GM19035 (cell line): ENCODE measurements around the gene FCGR3B.
"Not testable (repeated sequence)": the region's sequence is repeated elsewhere in the genome, so short reads cannot be mapped to it uniquely, and the experiment has no call there.

Source experiments
- ATAC-seq: cut with Tn5 transposase; IDR thresholded peaks from one replicate; pipeline ENCODE4 v1.9.1; 2021; ENCODE audit not compliant: unreplicated experiment

Gene FCGR3B

GRCh38 chr1:161639203-161639602 lies 8.2 kb upstream of the FCGR3B start:
- ATAC-seq: not testable (repeated sequence)

- not testable (repeated sequence) for ATAC-seq
Observed at GRCh38 chr1:161638251-161638993, 7.4 kb upstream of the FCGR3B start.

DNA sequence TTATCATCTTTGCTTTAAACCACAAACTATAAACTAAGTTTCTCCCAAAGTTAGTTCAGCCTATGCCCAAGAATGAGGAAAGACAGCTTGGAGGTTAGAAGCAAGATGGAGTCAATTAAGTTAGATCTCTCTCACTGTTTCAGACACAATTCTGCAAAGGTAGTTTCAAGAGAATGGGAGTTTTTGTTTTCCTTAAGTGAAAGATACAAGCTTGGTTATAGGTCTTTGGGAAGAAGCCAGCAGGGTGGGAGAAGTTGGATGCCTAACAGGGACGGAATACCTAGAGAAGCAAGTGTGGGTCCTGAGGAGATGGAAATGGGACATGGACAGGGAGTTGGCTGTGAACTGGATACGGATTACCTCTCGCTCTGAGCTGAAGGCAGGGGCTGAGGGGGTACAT lies 6.0 kb upstream of the FCGR3B start:
- ATAC-seq: not testable (repeated sequence)

- not testable (repeated sequence) for ATAC-seq
Observed at GRCh38 chr1:161636189-161636782, 5.3 kb upstream of the FCGR3B start.

- not testable (repeated sequence) for ATAC-seq
Observed at GRCh38 chr1:161634993-161635392, 4.0 kb upstream of the FCGR3B start.

- ATAC-seq: not testable (repeated sequence)
Observed at GRCh38 chr1:161630128-161630742, 741 bp downstream of the FCGR3B start.

DNA sequence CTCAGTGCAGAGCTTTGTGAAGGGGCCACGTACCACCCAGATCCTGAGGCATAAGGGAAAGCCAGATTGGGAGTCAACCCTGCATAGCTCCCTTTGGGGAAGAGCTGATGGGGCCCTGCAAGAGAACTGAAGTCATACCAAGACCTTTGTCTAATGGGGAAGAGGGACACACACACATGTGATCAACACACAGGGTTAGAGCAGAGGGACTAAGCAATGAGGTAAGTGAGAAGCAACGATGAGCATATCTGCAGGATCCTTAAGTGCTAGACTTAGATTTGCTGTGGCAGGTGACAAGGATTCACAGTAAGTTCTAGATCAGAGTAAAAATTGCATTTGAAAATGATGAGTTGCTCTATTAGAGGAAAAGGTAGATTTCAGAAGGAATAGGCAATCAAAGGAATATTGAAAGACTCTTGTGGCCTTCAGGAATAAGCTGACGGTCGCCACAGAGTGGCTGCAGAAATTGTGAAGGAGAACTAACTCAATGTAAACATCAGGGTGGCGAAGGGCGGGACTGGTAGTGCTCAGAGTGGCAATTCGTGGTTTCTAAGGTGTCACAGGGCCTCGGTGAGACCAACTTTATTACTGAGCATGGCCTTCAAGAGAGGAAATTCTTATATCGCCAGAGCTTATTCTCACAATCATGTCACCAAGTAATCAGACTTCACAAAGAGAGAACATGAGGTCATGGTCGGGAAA lies 4.4 kb downstream of the FCGR3B start:
- ATAC-seq: not testable (repeated sequence)

DNA sequence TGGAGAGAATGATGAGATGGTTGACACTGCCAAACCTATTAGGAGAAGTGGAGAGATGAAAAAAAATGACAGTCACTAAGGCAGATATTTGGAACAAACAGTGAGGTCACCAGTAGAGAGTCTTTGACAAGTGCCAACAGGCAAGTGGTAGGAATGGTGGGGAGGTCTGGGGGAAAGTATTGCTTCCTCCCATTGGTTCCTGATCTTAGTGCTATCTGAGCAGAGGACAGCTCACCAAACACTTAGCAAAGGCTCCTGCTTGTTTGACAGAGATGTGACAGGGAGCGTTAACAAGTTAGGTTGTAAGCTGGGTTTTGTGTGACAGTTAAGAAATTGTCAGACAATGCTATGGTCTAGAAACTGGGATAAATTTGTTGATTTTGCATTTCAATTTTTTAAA lies 6.4 kb downstream of the FCGR3B start:
- not testable (repeated sequence) for ATAC-seq

DNA sequence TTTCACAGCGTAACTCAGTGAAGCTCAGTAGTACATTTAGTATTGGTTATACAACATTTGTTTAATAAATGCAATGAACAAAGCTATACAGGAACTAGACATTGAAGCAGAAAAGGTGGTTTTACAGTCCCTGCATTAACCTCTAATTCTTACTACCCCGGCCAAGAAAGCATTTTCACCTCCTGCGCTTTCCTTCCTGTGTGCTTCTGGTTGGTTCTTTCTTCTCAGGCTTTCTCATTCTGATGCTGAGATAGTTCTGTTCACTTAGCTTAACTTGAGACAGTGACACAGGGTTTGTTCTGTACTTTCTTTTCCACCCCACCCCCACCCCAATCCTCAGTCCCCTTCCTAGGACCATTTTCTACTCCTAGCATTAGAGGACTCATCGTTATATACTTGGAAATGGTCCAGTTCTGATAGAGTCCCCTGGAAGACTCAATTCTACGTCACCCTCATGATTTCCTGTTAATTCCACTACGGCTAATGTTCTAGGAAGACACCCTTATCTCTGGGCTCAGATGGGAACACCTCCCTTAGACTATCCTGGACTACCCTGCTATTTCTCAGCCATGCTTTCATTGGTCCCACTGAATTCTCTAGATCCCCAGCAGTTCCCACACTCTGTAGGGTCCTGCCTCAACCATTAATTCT lies 7.5 kb downstream of the FCGR3B start:
- ATAC-seq: not testable (repeated sequence)

DNA sequence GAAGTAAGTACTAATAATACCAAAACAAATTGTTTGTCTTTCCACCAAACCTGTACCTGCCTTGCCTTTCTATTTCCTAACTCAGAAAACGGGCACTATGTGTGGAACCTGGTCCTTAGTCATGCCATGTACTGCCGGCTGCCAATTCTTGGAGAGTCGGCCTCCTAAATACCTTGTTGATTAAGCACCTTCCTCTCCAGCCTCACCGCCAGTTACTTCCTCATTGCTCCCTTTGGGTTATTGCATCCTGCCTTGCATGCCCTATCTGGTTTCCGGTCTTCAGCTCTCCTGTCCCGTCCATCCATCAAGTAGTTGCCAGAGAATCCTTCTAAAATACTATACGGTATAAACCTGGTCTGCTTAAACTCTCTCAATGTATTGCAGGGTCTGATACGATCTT lies 8.9 kb downstream of the FCGR3B start:
- ATAC-seq: not testable (repeated sequence)

- ATAC-seq: not testable (repeated sequence)
Observed at GRCh38 chr1:161621181-161622000, 9.6 kb downstream of the FCGR3B start.

DNA sequence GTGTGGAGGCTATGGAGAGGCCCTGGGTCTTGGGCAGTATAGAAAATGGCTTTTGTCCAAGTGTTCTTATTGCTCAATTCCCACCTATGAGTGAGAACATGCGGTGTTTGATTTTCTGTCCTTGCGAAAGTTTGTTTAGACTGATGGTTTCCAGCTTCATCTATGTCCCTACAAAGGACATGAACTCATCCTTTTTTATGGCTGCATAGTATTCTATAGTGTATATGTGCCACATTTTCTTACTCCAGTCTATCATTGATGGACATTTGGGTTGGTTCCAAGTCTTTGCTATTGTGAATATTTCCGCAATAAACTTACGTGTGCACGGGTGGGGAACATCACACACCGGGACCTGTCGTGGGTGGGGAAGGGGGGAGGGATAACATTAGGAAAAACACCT lies 10.6 kb downstream of the FCGR3B start:
- not testable (repeated sequence) for ATAC-seq

DNA sequence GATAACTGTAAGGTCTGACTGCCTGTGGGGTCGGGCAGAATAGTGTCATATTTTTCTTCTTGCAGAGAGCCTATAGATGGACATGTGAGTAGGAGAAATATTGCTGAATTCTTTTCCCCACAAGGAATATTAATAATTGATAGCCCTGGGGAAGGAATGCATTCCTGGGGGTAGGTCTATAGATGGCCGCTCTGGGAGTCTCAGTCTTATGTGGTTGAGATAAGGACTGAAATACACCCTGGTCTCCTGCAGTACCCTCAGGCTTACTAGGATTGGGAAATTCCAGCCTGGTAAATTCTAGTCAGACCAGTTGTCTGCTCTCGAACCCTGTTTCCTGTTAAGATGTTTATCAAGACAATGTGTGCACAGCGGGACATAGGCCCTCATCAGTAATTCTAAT lies 12.5 kb downstream of the FCGR3B start:
- not testable (repeated sequence) for ATAC-seq

DNA sequence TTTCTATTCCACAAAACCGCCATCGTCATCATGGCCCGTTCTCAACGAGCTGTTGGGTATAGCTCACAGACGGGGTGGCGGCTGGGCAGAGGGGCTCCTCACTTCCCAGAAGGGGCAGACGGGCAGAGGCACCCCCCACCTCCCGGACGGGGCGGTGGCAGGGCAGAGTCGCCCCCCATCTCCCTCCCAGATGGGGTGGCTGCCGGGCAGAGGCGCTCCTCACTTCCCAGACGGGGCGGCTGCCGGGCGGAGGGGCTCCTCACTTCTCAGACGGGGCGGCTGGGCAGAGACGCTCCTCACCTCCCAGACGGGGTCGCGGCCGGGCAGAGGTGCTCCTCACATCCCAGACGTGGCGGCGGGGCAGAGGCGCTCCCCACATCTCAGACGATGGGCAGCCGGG lies 14.6 kb downstream of the FCGR3B start:
- not testable (repeated sequence) for ATAC-seq

GRCh38 chr1:161613142-161613514 lies 17.8 kb downstream of the FCGR3B start:
- not testable (repeated sequence) for ATAC-seq

- ATAC-seq: not testable (repeated sequence)
Observed at GRCh38 chr1:161612322-161613141, 18.4 kb downstream of the FCGR3B start.

- ATAC-seq: not testable (repeated sequence)
Observed at GRCh38 chr1:161611866-161612321, 19.1 kb downstream of the FCGR3B start.

GRCh38 chr1:161610198-161610597 lies 20.8 kb downstream of the FCGR3B start:
- not testable (repeated sequence) for ATAC-seq
